Gastrocnemius medialis (tissue), 4 donors: ENCODE measurements around the gene SP6.

Source experiments
- POLR2A ChIP-seq, 2 donors: fragments of 450-650 bp; IDR thresholded peaks; one replicate each; pipeline ENCODE4 v1.6.1; 2017; ENCODE audit warnings: antibody characterized with exemption in 2 of 2, mild to moderate bottlenecking in 2 of 2, moderate library complexity in 2 of 2
- TF ChIP-seq, protein P1 (sequence below), 5 experiments: fragments of 450-650 bp in 3 of 5; fragments of 200-600 bp in 2 of 5; sonication (generic) in 2 of 5; IDR thresholded peaks in 4 of 5; conservative IDR thresholded peaks in 1 of 5; 1 replicate in 4 of 5; 2 replicates in 1 of 5; pipeline ENCODE4 v1.5.1; 2016 to 2019; ENCODE audit warnings: antibody characterized with exemption in 5 of 5, mild to moderate bottlenecking in 3 of 5, moderate library complexity in 3 of 5

DNA sequence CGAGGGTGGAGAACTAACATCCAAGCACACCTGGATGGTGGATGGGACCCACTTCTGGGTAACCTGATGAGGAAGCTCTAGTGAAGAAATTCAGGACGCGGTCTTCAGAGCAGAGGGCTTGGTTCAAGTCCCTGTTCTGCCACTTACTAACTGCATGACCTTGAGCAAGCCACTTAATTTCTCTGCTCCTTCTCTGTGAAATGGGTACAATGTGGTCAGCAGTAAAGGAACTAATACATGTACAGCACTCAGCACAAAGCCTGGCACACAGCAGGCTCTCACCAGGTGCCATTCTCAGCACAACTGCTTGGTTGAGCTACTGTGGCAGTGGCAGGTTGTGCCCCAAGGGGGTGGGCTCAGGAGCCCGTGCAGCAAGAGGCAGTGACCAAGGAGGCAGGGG lies 27.4 kb downstream of the SP6 start:
- TF ChIP-seq, protein P1, sequence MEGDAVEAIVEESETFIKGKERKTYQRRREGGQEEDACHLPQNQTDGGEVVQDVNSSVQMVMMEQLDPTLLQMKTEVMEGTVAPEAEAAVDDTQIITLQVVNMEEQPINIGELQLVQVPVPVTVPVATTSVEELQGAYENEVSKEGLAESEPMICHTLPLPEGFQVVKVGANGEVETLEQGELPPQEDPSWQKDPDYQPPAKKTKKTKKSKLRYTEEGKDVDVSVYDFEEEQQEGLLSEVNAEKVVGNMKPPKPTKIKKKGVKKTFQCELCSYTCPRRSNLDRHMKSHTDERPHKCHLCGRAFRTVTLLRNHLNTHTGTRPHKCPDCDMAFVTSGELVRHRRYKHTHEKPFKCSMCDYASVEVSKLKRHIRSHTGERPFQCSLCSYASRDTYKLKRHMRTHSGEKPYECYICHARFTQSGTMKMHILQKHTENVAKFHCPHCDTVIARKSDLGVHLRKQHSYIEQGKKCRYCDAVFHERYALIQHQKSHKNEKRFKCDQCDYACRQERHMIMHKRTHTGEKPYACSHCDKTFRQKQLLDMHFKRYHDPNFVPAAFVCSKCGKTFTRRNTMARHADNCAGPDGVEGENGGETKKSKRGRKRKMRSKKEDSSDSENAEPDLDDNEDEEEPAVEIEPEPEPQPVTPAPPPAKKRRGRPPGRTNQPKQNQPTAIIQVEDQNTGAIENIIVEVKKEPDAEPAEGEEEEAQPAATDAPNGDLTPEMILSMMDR (IDR thresholded peaks at IDR 0.05 in 4 of 5, conservative IDR thresholded peaks at IDR 0.05 in 1 of 5) = no peak
- no peak for TF ChIP-seq POLR2A (IDR thresholded peaks at IDR 0.05)
